Activated CD4-positive, alpha-beta memory T cell treated with anti-CD3 and anti-CD28 coated beads, Interleukin-2, amount 10 ng/mL, durations not matched to agents 7 days and 5 days (primary cell): ENCODE data around the gene NAT10. TPM values are rescaled to one million over a fixed set of nuclear protein-coding genes. Genes with fewer than 3 reads are reported as not detected.
"Not testable (repeated sequence)": the region's sequence is repeated elsewhere in the genome, so short reads cannot be mapped to it uniquely, and the experiment has no call there.

Source experiments
- CTCF ChIA-PET: fragments of 350-600 bp; sonication (Branson Sonifier 250); formaldehyde crosslinking; loops from one replicate; lab custom pipeline; 2021; ENCODE audit warnings: antibody characterized with exemption, inconsistent platforms; lab: Charles Lee
- POLR2A ChIA-PET: fragments of 350-600 bp; sonication (Branson Sonifier 250); formaldehyde crosslinking; loops from one replicate; lab custom pipeline; 2021; ENCODE audit warnings: antibody characterized with exemption; lab: Charles Lee
- DNase-seq: peaks from one replicate; pipeline ENCODE4 v3.0.0-alpha.2; 2020
- H3K27ac Mint-ChIP-seq: one replicate; pipeline ENCODE4 v1.8.0; 2021; ENCODE audit warnings: mild to moderate bottlenecking, mixed read lengths
- H3K27me3 Mint-ChIP-seq: one replicate; pipeline ENCODE4 v1.8.0; 2021; ENCODE audit warnings: mixed read lengths
- H3K36me3 Mint-ChIP-seq: one replicate; pipeline ENCODE4 v1.8.0; 2021; ENCODE audit warnings: low read depth, mixed read lengths
- H3K4me1 Mint-ChIP-seq: one replicate; pipeline ENCODE4 v1.8.0; 2021; ENCODE audit warnings: mixed read lengths
- H3K4me3 Mint-ChIP-seq: one replicate; pipeline ENCODE4 v1.8.0; 2021; ENCODE audit warnings: mild to moderate bottlenecking, mixed read lengths
- H3K9me3 Mint-ChIP-seq: one replicate; pipeline ENCODE4 v1.8.0; 2021; ENCODE audit warnings: mixed read lengths
- total RNA-seq, 2 experiments: library from RNA; stranded (reverse); gene quantifications; one replicate each; pipeline ENCODE4 v1.2.3, GENCODE V29; 2021

The NAT10 gene
- total RNA-seq, 2 experiments from 2014 or later = 52.9 to 57.8 TPM

DNA sequence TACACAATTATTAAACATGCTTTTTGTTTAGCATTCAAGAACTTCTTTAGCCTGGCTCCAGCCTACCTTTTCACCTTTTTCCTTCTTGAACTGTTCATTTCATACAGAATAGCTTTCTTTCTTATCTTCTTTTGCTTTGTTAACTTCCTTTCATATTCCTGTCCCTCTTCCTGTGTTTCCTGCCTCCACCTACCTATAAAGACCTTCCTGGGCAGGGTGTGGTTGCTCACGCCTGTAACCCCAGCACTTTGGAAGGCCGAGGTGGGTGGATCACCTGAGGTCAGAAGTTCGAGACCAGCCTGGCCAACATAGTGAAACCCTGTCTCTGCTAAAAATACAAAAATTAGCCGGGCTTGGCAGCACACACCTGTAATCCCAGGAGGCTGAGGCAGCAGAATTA is 31.0 kb upstream of the NAT10 start:
- H3K4me1 Mint-ChIP-seq = peaks cover 54% of the 10 kb centered on the region

DNA sequence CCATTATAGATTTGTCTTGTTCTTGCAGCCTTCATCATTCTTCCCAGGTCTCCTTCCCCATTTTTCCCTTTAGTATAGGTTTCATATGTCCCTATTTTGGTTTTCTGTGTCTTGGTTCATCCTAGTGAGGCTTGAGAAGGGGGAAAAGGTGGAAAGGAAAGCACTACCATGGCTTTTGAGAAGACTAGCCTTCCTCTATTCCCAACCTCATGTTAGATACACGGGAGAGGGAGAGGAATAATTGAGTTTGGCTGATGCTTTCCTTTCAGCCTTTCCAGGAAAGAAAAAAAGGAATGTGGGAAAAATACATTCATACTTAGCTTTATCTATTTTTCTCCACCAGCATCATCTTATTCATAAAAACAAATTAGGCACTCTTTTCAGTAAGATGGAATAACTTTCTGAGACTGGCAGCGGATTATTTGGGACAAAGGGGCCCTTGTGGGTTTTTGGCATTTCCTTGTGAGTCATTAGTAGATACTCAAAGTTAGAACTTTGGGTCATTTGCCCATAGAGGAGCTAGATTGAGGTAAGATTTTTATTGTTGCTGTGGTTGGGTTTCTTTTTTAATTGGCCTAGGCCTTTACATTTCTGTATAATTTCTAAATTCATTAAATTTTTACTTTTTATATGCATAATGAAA is 30.1 kb upstream of the NAT10 start:
- no peaks in the 10 kb centered on the region for H3K27me3 Mint-ChIP-seq
- H3K4me1 Mint-ChIP-seq = peaks cover 48% of the 10 kb centered on the region
- ChIA-PET POLR2A (interaction anchor here (1.0 to 2.9 kb wide), 10 partner anchors 10 to 31 kb away, joined by 3 to 15 read pairs (median 6); partner anchors contain the start of gene NAT10), CTCF (interaction anchor here (0.9 to 1.6 kb wide), 4 partner anchors 10 to 99 kb away, joined by 3 to 4 read pairs (median 4); no protein-coding TSS in a partner anchor)
- H3K9me3 Mint-ChIP-seq = no peaks in the 10 kb centered on the region
- peak overlapping the region; percentile 50 for H3K27ac Mint-ChIP-seq
- peaks cover 74% of the 10 kb centered on the region for H3K36me3 Mint-ChIP-seq
- no peak overlapping the region for H3K4me3 Mint-ChIP-seq
- no peak for DNase-seq

More for the DNA sequence above, 31.0 kb upstream of the NAT10 start:
- ChIA-PET CTCF (interaction anchor here (1.1 to 1.6 kb wide), 2 partner anchors 11 to 78 kb away, joined by 3 to 4 read pairs; no protein-coding TSS in a partner anchor), POLR2A (interaction anchor here (0.9 to 2.6 kb wide), 6 partner anchors 10 to 31 kb away, joined by 3 to 14 read pairs (median 4); partner anchors contain the start of gene NAT10)
- Mint-ChIP-seq H3K36me3 (peaks cover 75% of the 10 kb centered on the region), H3K9me3 (no peaks in the 10 kb centered on the region), H3K27ac (peak overlapping the region; percentile 71), H3K4me3 (no peak overlapping the region), H3K27me3 (no peaks in the 10 kb centered on the region)
- no peak for DNase-seq

DNA sequence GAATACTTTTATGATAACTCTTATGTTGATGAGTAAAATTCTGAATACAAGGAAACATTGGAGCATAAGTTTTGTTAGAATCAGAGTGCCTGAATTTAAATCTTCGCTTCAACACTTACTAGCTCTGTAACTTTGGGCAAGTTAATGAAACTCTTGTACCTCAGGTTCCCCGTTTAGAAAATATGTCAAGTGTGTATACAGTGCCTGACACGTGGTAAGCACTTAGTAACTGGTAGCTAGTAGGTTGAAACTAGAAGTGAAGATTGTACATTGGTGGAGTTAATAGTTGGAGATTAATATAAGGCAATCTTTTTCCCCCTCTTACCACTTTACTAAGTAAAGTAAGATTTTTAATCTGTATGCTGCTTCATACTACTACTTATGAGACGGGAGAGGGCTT is 24.8 kb upstream of the NAT10 start:
- Mint-ChIP-seq H3K4me3 (no peak overlapping the region), H3K27ac (no peak overlapping the region), H3K27me3 (no peaks in the 10 kb centered on the region), H3K4me1 (peaks cover 22% of the 10 kb centered on the region), H3K36me3 (peaks cover 67% of the 10 kb centered on the region), H3K9me3 (no peaks in the 10 kb centered on the region)
- no peak for DNase-seq
- POLR2A ChIA-PET = interaction anchor here (1.1 kb wide), 1 partner anchor 18 kb away, joined by 3 read pairs; no protein-coding TSS in a partner anchor
- CTCF ChIA-PET = interaction anchor here (1.0 kb wide), 1 partner anchor 9 kb away, joined by 4 read pairs; no protein-coding TSS in a partner anchor

DNA sequence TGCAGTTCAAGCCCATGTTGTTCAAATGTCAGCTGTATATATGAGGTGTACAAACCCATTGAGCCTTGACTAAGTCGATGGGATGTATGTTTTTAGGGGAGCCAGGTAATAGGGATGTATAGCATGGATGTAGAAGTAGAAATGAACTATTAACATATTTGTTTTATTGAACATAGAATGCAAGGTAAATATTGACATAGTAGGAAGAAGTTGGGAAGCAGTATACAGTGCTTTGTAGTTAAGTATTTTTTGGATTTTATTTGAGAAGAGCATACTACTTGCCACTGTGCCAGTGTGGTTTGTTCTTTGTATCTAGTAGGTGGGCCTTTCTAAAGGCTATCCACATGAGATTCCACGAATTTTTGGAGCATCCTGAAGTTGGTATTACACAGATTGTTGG is 20.8 kb upstream of the NAT10 start:
- Mint-ChIP-seq H3K36me3 (peaks cover 67% of the 10 kb centered on the region), H3K4me3 (no peak overlapping the region), H3K4me1 (peaks cover 26% of the 10 kb centered on the region), H3K9me3 (no peaks in the 10 kb centered on the region), H3K27ac (peak overlapping the region; percentile 23), H3K27me3 (no peaks in the 10 kb centered on the region)
- POLR2A ChIA-PET = interaction anchor here (0.9 to 6.7 kb wide), 5 partner anchors 9 to 33 kb away, joined by 3 to 54 read pairs (median 3); partner anchors contain the start of genes CAPRIN1 and NAT10
- CTCF ChIA-PET = interaction anchor here (0.7 to 1.4 kb wide), 2 partner anchors 8 to 88 kb away, joined by 4 read pairs; no protein-coding TSS in a partner anchor
- no peak for DNase-seq

DNA sequence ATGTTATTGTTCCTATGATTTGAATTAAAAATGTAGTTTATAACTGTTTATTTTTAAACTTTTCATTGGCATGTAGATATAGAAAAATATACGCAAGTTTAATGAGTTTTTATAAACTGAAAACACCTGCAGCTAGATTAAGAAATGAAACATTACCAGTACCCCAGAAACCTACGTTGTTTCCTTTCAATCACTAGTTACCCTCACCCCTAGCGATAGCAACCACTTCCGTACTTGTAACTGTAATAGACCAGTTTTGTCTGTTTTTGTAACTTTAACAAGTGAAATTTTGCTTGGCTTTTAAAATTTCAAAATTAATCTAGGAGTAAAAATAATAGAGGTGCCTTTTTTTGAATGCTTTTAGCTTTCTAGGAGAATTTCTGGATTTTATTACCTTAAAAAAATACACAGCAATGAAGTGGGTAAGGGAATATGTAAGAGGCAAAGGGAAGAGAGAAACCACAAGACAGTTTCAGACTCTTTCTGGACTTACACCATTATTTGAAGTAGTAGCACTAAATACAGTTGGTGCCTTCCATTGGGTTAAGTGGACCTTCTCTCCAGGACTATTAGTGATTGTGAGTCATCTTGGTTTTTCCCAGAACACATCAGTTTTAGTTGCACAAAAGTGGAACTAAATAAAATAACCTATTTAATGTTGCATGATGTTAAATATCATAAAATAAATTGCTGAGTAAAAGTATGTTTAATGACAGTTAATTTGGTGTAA is 18.7 kb upstream of the NAT10 start:
- POLR2A ChIA-PET = interaction anchor here (0.7 to 6.7 kb wide), 9 partner anchors 9 to 36 kb away, joined by 3 to 54 read pairs (median 5); partner anchors contain the start of gene NAT10
- Mint-ChIP-seq H3K4me3 (peak overlapping the region; percentile 45), H3K36me3 (peaks cover 73% of the 10 kb centered on the region), H3K27ac (peak overlapping the region; percentile 92), H3K4me1 (peaks cover 26% of the 10 kb centered on the region), H3K9me3 (no peaks in the 10 kb centered on the region), H3K27me3 (no peaks in the 10 kb centered on the region)
- no peak for DNase-seq
- CTCF ChIA-PET = interaction anchor here (0.6 to 1.2 kb wide), 2 partner anchors 17 to 63 kb away, joined by 3 to 4 read pairs; no protein-coding TSS in a partner anchor

DNA sequence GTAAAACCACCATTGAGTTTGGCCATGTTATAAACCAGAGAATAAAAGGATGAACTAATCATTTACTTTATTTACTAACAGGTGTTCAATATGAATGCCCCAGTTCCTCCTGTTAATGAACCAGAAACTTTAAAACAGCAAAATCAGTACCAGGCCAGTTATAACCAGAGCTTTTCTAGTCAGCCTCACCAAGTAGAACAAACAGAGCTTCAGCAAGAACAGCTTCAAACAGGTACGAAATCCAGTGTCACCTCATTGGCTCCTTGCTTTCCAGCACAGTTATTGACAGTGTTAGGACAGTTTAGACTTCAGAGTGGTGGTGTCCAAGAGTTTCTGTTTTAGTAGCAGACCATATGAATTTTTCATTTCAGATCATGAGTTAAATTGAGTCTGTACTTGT is 13.6 kb upstream of the NAT10 start:
- no peak for DNase-seq
- ChIA-PET POLR2A (interaction anchor here (1.5 kb wide), 1 partner anchor 14 kb away, joined by 7 read pairs; the partner anchor contains the start of gene NAT10), CTCF (no interaction called here)
- Mint-ChIP-seq H3K4me1 (peaks cover 12% of the 10 kb centered on the region), H3K4me3 (no peak overlapping the region), H3K9me3 (no peaks in the 10 kb centered on the region), H3K27ac (no peak overlapping the region), H3K36me3 (peaks cover 73% of the 10 kb centered on the region), H3K27me3 (no peaks in the 10 kb centered on the region)

DNA sequence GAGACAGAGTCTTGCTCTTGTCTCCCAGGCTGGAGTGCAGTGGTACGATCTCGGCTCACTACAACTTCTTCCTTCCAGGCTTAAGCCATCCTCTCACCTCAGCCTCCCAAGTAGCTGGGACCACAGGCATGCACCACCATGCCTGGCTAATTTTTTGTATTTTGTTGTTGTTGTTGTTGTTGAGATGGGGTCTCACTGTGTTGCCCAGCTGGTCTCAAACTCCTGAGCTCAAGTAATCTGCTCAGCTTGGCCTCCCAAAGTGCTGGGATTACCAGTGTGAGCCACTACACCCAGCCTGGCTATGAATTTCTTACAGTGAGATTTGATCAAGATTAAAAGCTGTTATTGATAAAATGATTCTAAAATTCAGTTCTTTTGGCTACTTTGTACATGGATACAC is 10.5 kb upstream of the NAT10 start:
- H3K27me3 Mint-ChIP-seq, DNase-seq, H3K27ac Mint-ChIP-seq, H3K4me1 Mint-ChIP-seq, H3K9me3 Mint-ChIP-seq, H3K4me3 Mint-ChIP-seq: not testable (repeated sequence)
- ChIA-PET POLR2A (interaction anchor here (0.7 to 4.3 kb wide), 2 partner anchors 11 kb away, joined by 3 to 26 read pairs; partner anchors contain the start of gene NAT10), CTCF (interaction anchor here (1.2 kb wide), 2 partner anchors 19 to 30 kb away, joined by 3 read pairs; no protein-coding TSS in a partner anchor)
- H3K36me3 Mint-ChIP-seq = peaks cover 78% of the 10 kb centered on the region

DNA sequence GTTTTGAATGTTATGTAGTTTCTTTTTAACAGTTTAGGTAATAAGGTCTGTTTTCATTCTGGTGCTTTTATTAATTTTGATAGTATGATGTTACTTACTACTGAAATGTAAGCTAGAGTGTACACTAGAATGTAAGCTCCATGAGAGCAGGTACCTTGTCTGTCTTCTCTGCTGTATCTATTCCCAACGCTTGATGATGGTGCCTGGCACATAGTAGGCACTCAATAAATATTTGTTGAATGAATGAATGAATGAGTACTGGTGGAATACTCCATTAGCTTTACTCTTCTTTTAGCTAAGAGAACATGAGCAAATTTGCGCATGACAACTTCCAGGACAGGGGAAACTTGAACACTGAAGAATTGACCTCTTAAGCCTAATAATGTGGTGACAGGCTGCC is 6.6 kb upstream of the NAT10 start:
- DNase-seq = no peak
- POLR2A ChIA-PET = interaction anchor here (0.9 to 1.4 kb wide), 4 partner anchors 18 to 48 kb away, joined by 3 to 4 read pairs (median 4); partner anchors contain the start of gene CAPRIN1
- no peak overlapping the region for H3K27ac Mint-ChIP-seq

DNA sequence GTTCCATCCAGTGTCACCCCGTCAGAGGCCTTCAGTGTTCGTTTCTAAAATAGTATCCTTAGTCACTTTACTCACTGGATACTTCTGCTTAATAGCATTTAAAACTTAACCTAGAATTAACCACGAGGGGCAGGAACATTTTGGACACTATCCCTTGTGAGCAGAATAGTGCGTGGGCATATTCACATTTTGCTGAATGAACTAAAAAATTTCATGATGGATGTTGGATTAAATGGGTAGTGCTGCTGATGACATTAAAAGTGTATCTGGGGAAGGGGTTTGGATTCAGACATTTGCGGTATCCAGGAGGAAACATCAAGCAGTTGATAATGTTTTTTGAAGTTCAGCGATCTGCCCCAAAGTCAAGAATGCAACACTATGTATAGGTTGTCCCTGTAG is 750 bp upstream of the NAT10 start:
- Mint-ChIP-seq H3K4me3 (peak overlapping the region; percentile 96), H3K27me3 (no peaks in the 10 kb centered on the region), H3K27ac (peak overlapping the region; percentile 96), H3K9me3 (no peaks in the 10 kb centered on the region), H3K36me3 (peaks cover 50% of the 10 kb centered on the region), H3K4me1 (peaks cover 55% of the 10 kb centered on the region)
- DNase-seq = no peak
- ChIA-PET CTCF (interaction anchor here (0.7 to 2.4 kb wide), 5 partner anchors 46 to 108 kb away, joined by 3 to 14 read pairs (median 3); no protein-coding TSS in a partner anchor), POLR2A (interaction anchor here (0.6 to 6.8 kb wide), 27 partner anchors 9 to 811 kb away, joined by 3 to 108 read pairs (median 4); partner anchors contain the start of genes ABTB2 and CAPRIN1)

More for the DNA sequence above, 6.6 kb upstream of the NAT10 start:
- peaks cover 69% of the 10 kb centered on the region for H3K36me3 Mint-ChIP-seq
- H3K27me3 Mint-ChIP-seq = no peaks in the 10 kb centered on the region
- no peaks in the 10 kb centered on the region for H3K9me3 Mint-ChIP-seq
- H3K4me3 Mint-ChIP-seq = no peak overlapping the region
- H3K4me1 Mint-ChIP-seq = peaks cover 8% of the 10 kb centered on the region
- CTCF ChIA-PET = interaction anchor here (0.5 to 1.0 kb wide), 3 partner anchors 9 to 24 kb away, joined by 3 read pairs; no protein-coding TSS in a partner anchor

DNA sequence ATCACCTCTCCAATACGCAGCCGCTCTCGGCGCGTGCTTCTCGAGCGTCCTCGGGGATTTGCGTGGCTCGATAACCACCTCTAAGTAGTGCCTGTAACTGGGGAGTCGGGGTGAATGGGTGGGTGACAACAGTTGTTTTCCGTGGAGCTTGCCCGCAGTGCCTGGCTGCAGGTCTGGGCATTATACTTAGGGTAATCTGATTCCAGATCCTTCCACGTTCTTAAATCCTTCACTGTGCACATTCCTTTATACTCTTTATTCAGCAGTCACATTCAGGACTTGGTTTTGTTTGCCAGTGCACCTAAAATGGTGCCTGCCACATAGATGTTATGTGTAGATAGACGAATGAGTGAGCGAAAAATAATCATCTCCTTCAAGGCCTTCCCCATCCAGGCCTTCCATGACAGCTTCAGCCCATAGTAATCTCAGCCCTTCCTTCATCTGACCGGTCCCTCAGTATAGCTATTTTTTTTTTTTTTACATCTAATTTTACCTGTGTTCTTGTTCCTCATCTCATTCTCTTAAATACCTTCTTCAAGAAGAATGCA is 602 bp downstream of the NAT10 start:
- POLR2A ChIA-PET = interaction anchor here (0.7 to 6.8 kb wide), 17 partner anchors 9 to 1021 kb away, joined by 3 to 108 read pairs (median 7); partner anchors contain the start of genes ABTB2 and CAPRIN1
- DNase-seq = no peak
- Mint-ChIP-seq H3K4me3 (peak overlapping the region; percentile 96), H3K27ac (peak overlapping the region; percentile 96), H3K9me3 (no peaks in the 10 kb centered on the region), H3K36me3 (peaks cover 44% of the 10 kb centered on the region), H3K27me3 (no peaks in the 10 kb centered on the region), H3K4me1 (peaks cover 58% of the 10 kb centered on the region)
- CTCF ChIA-PET = interaction anchor here (0.6 to 2.4 kb wide), 10 partner anchors 18 to 1089 kb away, joined by 3 to 14 read pairs (median 4); partner anchors contain the start of gene ABTB2

DNA sequence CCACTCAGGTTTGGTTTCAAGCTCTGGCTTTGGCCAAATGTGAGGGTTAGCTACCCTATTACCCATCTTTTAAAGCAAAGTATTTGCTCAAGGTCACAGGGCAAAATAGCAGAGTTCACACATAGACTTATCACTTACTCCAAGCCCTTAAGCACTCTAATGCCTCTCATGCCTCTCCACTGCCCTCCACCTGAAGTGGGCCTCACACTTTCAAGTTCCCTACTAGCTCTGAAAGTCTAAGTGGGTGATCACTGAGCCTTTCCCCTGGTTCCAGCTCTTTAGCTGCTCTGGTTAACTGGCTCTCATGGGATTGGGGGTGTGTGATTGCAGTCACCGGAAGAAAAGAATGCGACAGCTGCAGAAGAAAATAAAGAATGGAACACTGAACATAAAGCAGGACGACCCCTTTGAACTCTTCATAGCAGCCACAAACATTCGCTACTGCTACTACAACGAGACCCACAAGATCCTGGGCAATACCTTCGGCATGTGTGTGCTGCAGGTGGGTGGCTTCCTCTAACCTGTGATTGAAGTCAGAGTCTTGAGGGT is 6.4 kb downstream of the NAT10 start:
- no peaks in the 10 kb centered on the region for H3K9me3 Mint-ChIP-seq
- no peaks in the 10 kb centered on the region for H3K27me3 Mint-ChIP-seq
- peaks cover 26% of the 10 kb centered on the region for H3K4me1 Mint-ChIP-seq
- POLR2A ChIA-PET = no interaction called here
- H3K27ac Mint-ChIP-seq = no peak overlapping the region
- H3K36me3 Mint-ChIP-seq = peaks cover 60% of the 10 kb centered on the region
- no peak overlapping the region for H3K4me3 Mint-ChIP-seq
- no peak for DNase-seq
- CTCF ChIA-PET = no interaction called here
